ENCODE data around the gene TTC28.

- TF ChIP-seq, protein P1, sequence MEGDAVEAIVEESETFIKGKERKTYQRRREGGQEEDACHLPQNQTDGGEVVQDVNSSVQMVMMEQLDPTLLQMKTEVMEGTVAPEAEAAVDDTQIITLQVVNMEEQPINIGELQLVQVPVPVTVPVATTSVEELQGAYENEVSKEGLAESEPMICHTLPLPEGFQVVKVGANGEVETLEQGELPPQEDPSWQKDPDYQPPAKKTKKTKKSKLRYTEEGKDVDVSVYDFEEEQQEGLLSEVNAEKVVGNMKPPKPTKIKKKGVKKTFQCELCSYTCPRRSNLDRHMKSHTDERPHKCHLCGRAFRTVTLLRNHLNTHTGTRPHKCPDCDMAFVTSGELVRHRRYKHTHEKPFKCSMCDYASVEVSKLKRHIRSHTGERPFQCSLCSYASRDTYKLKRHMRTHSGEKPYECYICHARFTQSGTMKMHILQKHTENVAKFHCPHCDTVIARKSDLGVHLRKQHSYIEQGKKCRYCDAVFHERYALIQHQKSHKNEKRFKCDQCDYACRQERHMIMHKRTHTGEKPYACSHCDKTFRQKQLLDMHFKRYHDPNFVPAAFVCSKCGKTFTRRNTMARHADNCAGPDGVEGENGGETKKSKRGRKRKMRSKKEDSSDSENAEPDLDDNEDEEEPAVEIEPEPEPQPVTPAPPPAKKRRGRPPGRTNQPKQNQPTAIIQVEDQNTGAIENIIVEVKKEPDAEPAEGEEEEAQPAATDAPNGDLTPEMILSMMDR (conservative IDR thresholded peaks at IDR 0.05; ENCODE audit: low read length) = no peak
- TF ChIP-seq EZH2phosphoT487 (IDR thresholded peaks at IDR 0.05; ENCODE audit: borderline replicate concordance) = no peak
Observed at GRCh38 chr22:28002181-28002700, 677.4 kb downstream of the TTC28 start.

All from Loucy (cell line).